GM13976 (cell line): ENCODE results near the gene C14orf119.

Experiments
- DNase-seq: peaks from one replicate; pipeline ENCODE4 v3.0.0; 2012; ENCODE audit warnings: low spot score
- CTCF ChIP-seq: IDR thresholded peaks from 2 replicates; pipeline ENCODE4 v1.5.1; 2012; ENCODE audit warnings: borderline replicate concordance, mild to moderate bottlenecking; ENCODE audit not compliant: insufficient read depth; ENCODE audit errors: extremely low read depth, missing control alignments, control extremely low read depth
- in situ Hi-C: fragments of 300-500 bp; cut with MboI; formaldehyde crosslinking; loops from one replicate; pipeline ENCODE4 v1.12.0; 2022; ENCODE audit warnings: low sequenced_read_pairs, mixed read lengths, inconsistent platforms; ENCODE audit not compliant: unreplicated experiment

Gene C14orf119

DNA sequence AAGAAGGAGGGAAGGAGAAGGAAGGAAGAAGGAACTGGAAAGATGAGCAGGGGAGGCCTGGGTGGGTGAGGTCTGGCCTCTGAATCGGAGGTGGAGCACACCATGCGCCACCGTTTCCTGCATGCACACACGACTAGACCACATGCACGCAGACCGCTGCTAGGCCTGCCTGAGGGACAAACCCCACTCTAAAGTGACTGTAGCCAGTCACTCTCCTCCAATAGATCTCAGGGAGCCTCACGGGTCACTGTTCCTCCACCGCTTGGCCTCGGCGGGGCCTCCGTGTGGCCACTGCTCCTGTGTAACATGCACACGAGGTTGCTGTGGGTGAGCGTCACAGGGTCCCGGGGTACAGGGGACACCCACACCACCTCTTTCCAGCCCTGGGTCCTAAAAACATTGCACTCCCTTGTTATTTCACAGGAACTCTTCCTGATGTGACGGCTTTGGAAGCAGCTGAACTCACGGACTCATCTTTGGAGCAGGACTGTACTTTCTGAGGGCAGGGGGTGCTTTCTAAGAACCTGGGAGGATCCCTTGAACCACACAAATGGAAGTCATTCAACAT, 41.3 kb downstream of the C14orf119 start:
- no peak for TF ChIP-seq CTCF
- in situ Hi-C loops, result no loop called here
- no peak for DNase-seq

DNA sequence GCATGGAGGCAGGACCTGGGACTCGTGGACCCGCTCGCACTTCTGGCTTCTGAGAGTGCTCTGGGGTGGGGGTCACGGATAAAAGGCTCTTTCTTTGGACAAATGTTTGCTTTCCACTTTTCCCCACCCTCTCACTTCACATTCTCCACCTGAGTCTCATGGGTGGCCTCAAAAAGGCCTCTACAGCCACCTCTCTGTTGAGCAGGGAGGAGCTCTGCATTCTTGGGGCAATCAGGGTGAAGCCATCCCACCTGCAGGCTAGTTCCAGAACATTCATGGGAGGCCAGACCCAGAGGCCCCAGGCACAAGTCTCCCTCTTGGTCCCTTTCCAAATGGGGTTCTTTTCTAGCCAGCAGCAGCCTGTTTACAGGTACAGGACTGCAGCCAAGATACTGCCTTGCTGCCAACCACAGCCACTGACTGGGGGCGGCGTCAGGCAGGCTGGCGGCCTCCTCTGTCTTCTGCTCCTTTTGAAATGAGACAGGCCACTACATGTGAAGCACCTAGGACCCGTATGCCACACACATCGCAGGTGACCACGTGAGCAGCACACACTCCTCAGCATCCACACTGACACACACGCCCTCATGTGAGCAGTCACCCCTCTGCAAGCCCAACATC, 42.0 kb downstream of the C14orf119 start:
- no peak for TF ChIP-seq CTCF
- no peak for DNase-seq
- in situ Hi-C loops, result no loop called here

DNA sequence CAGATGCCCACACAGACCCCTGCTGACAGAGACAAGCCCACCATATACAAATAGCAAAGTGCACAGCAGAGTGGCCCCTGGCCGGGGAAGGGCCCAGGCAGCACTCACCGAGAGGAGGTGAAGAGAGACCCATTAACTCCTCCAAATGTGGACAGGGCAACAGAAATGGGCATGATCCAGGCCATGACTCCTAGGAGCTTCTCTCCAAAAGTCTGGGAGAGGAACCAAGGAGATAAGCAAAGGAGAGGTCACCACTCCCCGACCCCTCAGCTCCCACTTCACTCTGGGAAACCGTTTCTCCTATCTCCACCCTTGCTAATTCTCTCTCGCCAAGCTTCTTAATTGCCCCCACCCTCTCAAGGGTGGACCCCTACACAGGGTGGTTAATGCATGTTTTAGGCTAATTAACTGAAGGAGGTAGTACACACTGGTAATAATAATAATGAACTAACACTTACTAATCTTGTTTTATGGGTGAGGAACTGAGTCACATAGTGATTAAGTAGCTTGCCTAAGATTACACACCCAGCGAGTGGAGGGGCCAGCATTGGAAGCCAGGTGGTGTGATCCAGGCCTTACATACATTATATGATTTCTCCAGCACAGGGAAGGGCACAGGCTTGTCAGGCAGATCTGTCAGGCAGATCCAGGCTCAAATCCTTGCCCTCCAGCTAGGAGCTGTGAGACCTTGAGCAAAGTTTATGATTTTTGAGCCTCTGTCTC, 42.7 kb downstream of the C14orf119 start:
- no peak for DNase-seq
- in situ Hi-C loops, result no loop called here
- TF ChIP-seq CTCF, result no peak

- no peak for DNase-seq
- no peak for TF ChIP-seq CTCF
- in situ Hi-C loops, result no loop called here
Observed at GRCh38 chr14:23139874-23140273, 44.6 kb downstream of the C14orf119 start.

GRCh38 chr14:23140371-23140770, 45.1 kb downstream of the C14orf119 start:
- in situ Hi-C loops, result no loop called here
- DNase-seq, result no peak
- TF ChIP-seq CTCF, result no peak

- DNase-seq, result no peak
- no peak for TF ChIP-seq CTCF
- in situ Hi-C loops, result no loop called here
Observed at GRCh38 chr14:23141706-23142444, 46.6 kb downstream of the C14orf119 start.
